GM20000 (cell line): Measurements from ENCODE around the gene CDADC1.

ENCODE experiments used
- DNase-seq: peaks from one replicate; pipeline ENCODE4 v3.0.0; 2012; ENCODE audit warnings: low spot score
- CTCF ChIP-seq: IDR thresholded peaks from 2 replicates; pipeline ENCODE4 v1.5.1; 2012; ENCODE audit warnings: mild to moderate bottlenecking, control low read depth; ENCODE audit errors: extremely low read depth, missing control alignments

Gene CDADC1

GRCh38 chr13:49298903-49299605 is 51.3 kb downstream of the CDADC1 start:
- DNase-seq = no peak
- TF ChIP-seq CTCF = no peak

- DNase-seq = no peak
- no peak for TF ChIP-seq CTCF
These were observed 52.6 kb downstream of the CDADC1 start for GRCh38 chr13:49300276-49300675.

- DNase-seq = peak; percentile 85
These were observed 53.2 kb downstream of the CDADC1 start for GRCh38 chr13:49300739-49301589.

GRCh38 chr13:49302222-49302621 is 54.5 kb downstream of the CDADC1 start:
- TF ChIP-seq CTCF = no peak
- no peak for DNase-seq

More at GRCh38 chr13:49300739-49301589, 53.2 kb downstream of the CDADC1 start:
- peak; percentile 76 for TF ChIP-seq CTCF

GRCh38 chr13:49302817-49303216 is 55.1 kb downstream of the CDADC1 start:
- TF ChIP-seq CTCF = no peak
- no peak for DNase-seq

GRCh38 chr13:49303533-49304252 is 56.0 kb downstream of the CDADC1 start:
- DNase-seq = no peak
- TF ChIP-seq CTCF = no peak
